Measurements from ENCODE around the gene C13orf46. TPM values are rescaled to one million over a fixed set of nuclear protein-coding genes. Genes with fewer than 3 reads are reported as not detected.

The C13orf46 gene
- total RNA-seq, 4 donors from 2014 or later, result 0.41 to 77.4 (median 1.1) TPM; not detected in 1

DNA sequence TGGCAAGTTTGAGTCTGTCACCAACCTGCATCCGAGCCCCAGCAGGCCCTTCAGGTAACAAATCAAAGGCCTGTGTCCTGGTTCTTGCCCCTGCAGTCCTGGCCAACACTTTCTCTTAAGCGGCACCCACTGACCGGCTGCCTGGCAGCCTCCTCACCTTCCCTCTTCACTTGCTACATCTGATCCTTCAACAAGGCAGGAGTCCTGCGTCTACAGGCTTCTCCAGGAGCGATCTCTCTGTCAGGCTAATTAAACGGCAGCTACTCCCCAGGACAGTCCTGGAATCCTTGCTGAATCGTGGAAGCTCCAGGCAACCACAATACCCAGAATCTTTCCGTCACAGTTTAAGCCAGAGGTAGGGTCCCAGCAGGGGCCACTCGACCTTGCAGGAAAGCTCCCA is 68.9 kb downstream of the C13orf46 start:
- intact Hi-C loops (cut with DNase I; ENCODE audit: low total_unique reads), result no loop called here
- no peak for DNase-seq
- 84% methylated on average over 9 of the region's 9 CpGs; no CpG with 5 or more reads in 1 of the 2 donors for WGBS, 2 donors (ENCODE audit: low coverage in 1 of 2)

DNA sequence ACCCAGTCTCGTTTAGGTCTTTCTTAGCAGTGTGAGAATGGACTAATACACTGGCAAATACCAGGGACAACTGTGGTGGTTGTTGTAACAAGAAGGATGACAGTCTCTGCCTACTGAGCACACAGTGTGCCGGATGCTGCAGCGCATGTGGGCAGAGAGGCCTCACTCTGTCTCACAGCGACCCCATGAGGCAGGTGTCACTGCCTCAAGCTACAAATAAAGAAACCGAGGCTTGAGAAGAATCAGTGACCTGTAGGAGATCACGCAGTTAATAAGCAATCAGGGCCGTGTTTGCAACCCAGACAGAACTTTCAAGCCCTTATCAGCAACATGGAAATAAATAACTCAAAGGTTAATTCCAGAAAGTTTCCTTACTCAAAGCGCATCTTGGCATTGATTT is 69.5 kb downstream of the C13orf46 start:
- TF ChIP-seq, protein P1, sequence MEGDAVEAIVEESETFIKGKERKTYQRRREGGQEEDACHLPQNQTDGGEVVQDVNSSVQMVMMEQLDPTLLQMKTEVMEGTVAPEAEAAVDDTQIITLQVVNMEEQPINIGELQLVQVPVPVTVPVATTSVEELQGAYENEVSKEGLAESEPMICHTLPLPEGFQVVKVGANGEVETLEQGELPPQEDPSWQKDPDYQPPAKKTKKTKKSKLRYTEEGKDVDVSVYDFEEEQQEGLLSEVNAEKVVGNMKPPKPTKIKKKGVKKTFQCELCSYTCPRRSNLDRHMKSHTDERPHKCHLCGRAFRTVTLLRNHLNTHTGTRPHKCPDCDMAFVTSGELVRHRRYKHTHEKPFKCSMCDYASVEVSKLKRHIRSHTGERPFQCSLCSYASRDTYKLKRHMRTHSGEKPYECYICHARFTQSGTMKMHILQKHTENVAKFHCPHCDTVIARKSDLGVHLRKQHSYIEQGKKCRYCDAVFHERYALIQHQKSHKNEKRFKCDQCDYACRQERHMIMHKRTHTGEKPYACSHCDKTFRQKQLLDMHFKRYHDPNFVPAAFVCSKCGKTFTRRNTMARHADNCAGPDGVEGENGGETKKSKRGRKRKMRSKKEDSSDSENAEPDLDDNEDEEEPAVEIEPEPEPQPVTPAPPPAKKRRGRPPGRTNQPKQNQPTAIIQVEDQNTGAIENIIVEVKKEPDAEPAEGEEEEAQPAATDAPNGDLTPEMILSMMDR (IDR thresholded peaks at IDR 0.05), result peak; percentile 32 to 54 (median 46)
- no peak for TF ChIP-seq EP300 (IDR thresholded peaks at IDR 0.05; ENCODE audit: low read depth)
- in situ Hi-C loops (cut with MboI; ENCODE audit: low pct_ligation_motif_present in 1 of 4, low pct_unique_long_range_greater_than_20kb in 1 of 4, low sequenced_read_pairs in 3 of 4) (no loop called here), intact Hi-C loops (cut with DNase I; ENCODE audit: low total_unique reads) (no loop called here)
- H3K9me3 ChIP-seq, result no peaks in the 10 kb centered on the region
- peaks cover 12% of the 10 kb centered on the region for H3K27me3 ChIP-seq
- WGBS, 2 donors (ENCODE audit: low coverage in 1 of 2), result 56 to 76% methylated on average over 3 to 8 of the region's 8 CpGs
- peak; percentile 42 for DNase-seq
- peaks cover 0 to 14% (median 10%) of the 10 kb centered on the region in 4 donors for H3K4me1 ChIP-seq
- H3K36me3 ChIP-seq, result no peaks in the 10 kb centered on the region
- no peak overlapping the region for H3K4me3 ChIP-seq
- H3K27ac ChIP-seq, result peak overlapping the region in 1 of 4 donors; percentile 35

More for the DNA sequence above, 68.9 kb downstream of the C13orf46 start:
- Histone ChIP-seq H3K36me3 (no peaks in the 10 kb centered on the region), H3K27ac (no peak overlapping the region), H3K4me1 (peaks cover 0 to 14% (median 10%) of the 10 kb centered on the region in 4 donors), H3K27me3 (peaks cover 18% of the 10 kb centered on the region), H3K4me3 (no peak overlapping the region), H3K9me3 (no peaks in the 10 kb centered on the region)
- in situ Hi-C loops (cut with MboI; ENCODE audit: low pct_ligation_motif_present in 1 of 4, low pct_unique_long_range_greater_than_20kb in 1 of 4, low sequenced_read_pairs in 3 of 4), result no loop called here
- TF ChIP-seq EP300 (IDR thresholded peaks at IDR 0.05; ENCODE audit: low read depth), result no peak
- TF ChIP-seq, protein P1 (IDR thresholded peaks at IDR 0.05), result no peak
- no peak for TF ChIP-seq POLR2A (IDR thresholded peaks at IDR 0.05)
- no peak for TF ChIP-seq POLR2AphosphoS5 (IDR thresholded peaks at IDR 0.05)

DNA sequence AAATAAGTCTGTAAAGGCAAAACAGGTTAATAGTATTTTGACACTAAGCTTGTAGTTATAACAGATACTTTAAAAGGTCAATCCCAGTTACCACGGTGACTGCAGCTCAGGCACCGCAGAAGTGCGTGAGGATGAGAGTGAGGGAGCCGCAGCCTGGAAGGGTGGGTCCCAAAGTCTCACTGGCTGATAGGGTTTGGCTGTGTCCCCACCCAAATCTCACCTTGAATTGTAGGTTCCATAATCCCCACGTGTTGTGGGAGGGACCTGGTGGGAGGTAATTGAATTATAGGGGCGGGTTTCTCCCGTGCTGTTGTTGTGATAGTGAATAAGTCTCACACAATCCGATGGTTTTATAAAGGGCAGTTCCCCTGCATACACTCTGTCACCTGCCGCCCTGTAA is 70.0 kb downstream of the C13orf46 start:
- no peak for DNase-seq
- 68 to 86% methylated on average over 6 to 9 of the region's 9 CpGs for WGBS, 2 donors (ENCODE audit: low coverage in 1 of 2)
- in situ Hi-C loops (cut with MboI; ENCODE audit: low pct_ligation_motif_present in 1 of 4, low pct_unique_long_range_greater_than_20kb in 1 of 4, low sequenced_read_pairs in 3 of 4) (no loop called here), intact Hi-C loops (cut with DNase I; ENCODE audit: low total_unique reads) (no loop called here)
- H3K4me1 ChIP-seq, result peaks cover 0 to 14% (median 10%) of the 10 kb centered on the region in 4 donors
- H3K27ac ChIP-seq, result peak overlapping the region in 2 of 4 donors; percentile 34 to 35
- no peaks in the 10 kb centered on the region for H3K36me3 ChIP-seq
- H3K27me3 ChIP-seq, result peaks cover 11% of the 10 kb centered on the region
- H3K4me3 ChIP-seq, result no peak overlapping the region
- TF ChIP-seq, protein P1 (IDR thresholded peaks at IDR 0.05), result no peak
- TF ChIP-seq POLR2AphosphoS5 (IDR thresholded peaks at IDR 0.05), result no peak
- TF ChIP-seq POLR2A (IDR thresholded peaks at IDR 0.05), result no peak
- no peak for TF ChIP-seq EP300 (IDR thresholded peaks at IDR 0.05; ENCODE audit: low read depth)
- no peaks in the 10 kb centered on the region for H3K9me3 ChIP-seq

Other genes with a start within 250 kb of the C13orf46 start
- gene TMEM255B, start 214.8 kb downstream of the C13orf46 start, total RNA-seq, result 10 to 100 TPM in 2 of 4 donors, 1 to 10 TPM in 1, under 1 TPM in 1; 0.79 to 27.7 (median 9.4) TPM
- gene GAS6, start 110.0 kb downstream of the C13orf46 start, total RNA-seq, result 100 to 1,000 TPM; 152 to 284 (median 169) TPM
- 10 to 100 TPM in 1 of 4 donors, 1 to 10 TPM in 3; 4.4 to 15.6 (median 8.5) TPM for gene RASA3, start 158.5 kb upstream of the C13orf46 start, total RNA-seq
- not detected for gene CFAP97D2, start 205.2 kb upstream of the C13orf46 start, total RNA-seq